HepG2 (cell line): Measurements from ENCODE around the gene CCDC201. TPM values are rescaled to one million over a fixed set of nuclear protein-coding genes. Genes with fewer than 3 reads are reported as not detected.

Source experiments
- ATAC-seq: fragments of 200-7000 bp; cut with Tn5 transposase; 3 replicates; pipeline ENCODE4 v1.9.1; 2020; ENCODE audit warnings: mild to moderate bottlenecking, moderate library complexity
- BruUV-seq: library from RNA; stranded (reverse); fragments of 400-500 nt; replicated peaks from 2 replicates; lab custom pipeline; 2021; lab: Mats Ljungman, UMichigan
- CTCF ChIA-PET: fragments of 300-600 bp; formaldehyde crosslinking; extraction: SDS; loops from one replicate; lab custom pipeline; 2021; ENCODE audit warnings: low total read pairs, inconsistent platforms, low intra/inter-chr PET ratio; lab: Yijun Ruan, JAX
- POLR2A ChIA-PET: fragments of 350-600 bp; sonication (Branson Sonifier 250); formaldehyde crosslinking; loops from one replicate; lab custom pipeline; 2020; ENCODE audit warnings: antibody characterized with exemption, inconsistent platforms; lab: Yijun Ruan, JAX
- DNase-seq: peaks from one replicate; pipeline ENCODE4 v3.0.0-alpha.2; 2015; ENCODE audit warnings: low spot score
- FAIRE-seq: peaks from 3 replicates; lab custom pipeline; 2011; peaks lifted over from hg19 to GRCh38; lab: Jason Lieb, UNC
- H2AFZ ChIP-seq: one replicate; pipeline ENCODE4 v1.6.1; 2011; ENCODE audit warnings: low read length, inconsistent platforms
- H3K27ac ChIP-seq: fragments of 300-600 bp; 3 replicates; pipeline ENCODE4 v1.8.0; 2011; ENCODE audit warnings: mixed run types, mild to moderate bottlenecking, mixed read lengths, low read length, inconsistent platforms; ENCODE audit not compliant: insufficient read depth; ENCODE audit errors: extremely low read length
- H3K27me3 ChIP-seq, 2 experiments: fragments of 200-600 bp in 1 of 2; 2 replicates in 1 of 2; 3 replicates in 1 of 2; pipeline versions ENCODE4 v1.6.0 to v1.8.0; 2011; ENCODE audit warnings: low read length in 2 of 2, mild to moderate bottlenecking in 2 of 2, moderate library complexity in 2 of 2, inconsistent platforms in 1 of 2; ENCODE audit not compliant: insufficient read depth in 2 of 2, control insufficient read depth in 1 of 2
- H3K36me3 ChIP-seq, 2 experiments: fragments of 200-600 bp in 1 of 2; replicated peaks in 1 of 2; 2 replicates in 1 of 2; 3 replicates in 1 of 2; pipeline versions ENCODE4 v1.5.1 to v1.8.0; 2011; ENCODE audit warnings: low read length in 2 of 2, inconsistent platforms in 1 of 2; ENCODE audit not compliant: insufficient read depth in 2 of 2, control insufficient read depth in 1 of 2
- H3K4me1 ChIP-seq: 2 replicates; pipeline ENCODE4 v1.5.1; 2012; ENCODE audit warnings: low read length, inconsistent platforms; ENCODE audit not compliant: insufficient read depth
- H3K4me2 ChIP-seq: 2 replicates; pipeline ENCODE4 v1.6.0; 2011; ENCODE audit warnings: low read depth, low read length, inconsistent platforms
- H3K4me3 ChIP-seq, 3 experiments: fragments of 200-600 bp in 1 of 3; sonication (generic), shearing (Covaris generic) in 1 of 3; replicated peaks in 1 of 3; 2 replicates each; pipeline ENCODE4 v1.5.1; 2011 to 2016; ENCODE audit warnings: low read length in 3 of 3, inconsistent platforms in 2 of 3, low read depth in 2 of 3, mild to moderate bottlenecking in 2 of 3, control low read depth in 1 of 3, mixed read lengths in 1 of 3; ENCODE audit not compliant: insufficient read depth in 1 of 3
- H3K79me2 ChIP-seq: one replicate; pipeline ENCODE4 v1.6.1; 2011; ENCODE audit warnings: low read length, inconsistent platforms; ENCODE audit not compliant: insufficient read depth
- H3K9ac ChIP-seq: 2 replicates; pipeline ENCODE4 v1.6.0; 2011; ENCODE audit warnings: mild to moderate bottlenecking, low read depth, low read length, inconsistent platforms; ENCODE audit not compliant: insufficient read depth
- H3K9me3 ChIP-seq: 2 replicates; pipeline ENCODE4 v1.5.1; 2012; ENCODE audit warnings: mild to moderate bottlenecking, low read length
- H4K20me1 ChIP-seq: 2 replicates; pipeline ENCODE4 v1.6.0; 2011; ENCODE audit warnings: inconsistent platforms, mild to moderate bottlenecking, low read length, moderate library complexity; ENCODE audit not compliant: insufficient read depth
- ARID2 ChIP-seq: sonication (generic); formaldehyde crosslinking; IDR thresholded peaks from 2 replicates; pipeline ENCODE4 v1.8.1; 2022; ENCODE audit warnings: mild to moderate bottlenecking, missing genetic modification reagents, borderline replicate concordance
- ERF ChIP-seq: IDR thresholded peaks from 2 replicates; pipeline ENCODE4 v1.6.1; 2018; ENCODE audit warnings: missing biosample characterization, missing genetic modification reagents
- IRF9 ChIP-seq: sonication (generic); formaldehyde crosslinking; IDR thresholded peaks from 2 replicates; pipeline ENCODE4 v1.8.0; 2022; ENCODE audit warnings: missing genetic modification reagents, mild to moderate bottlenecking, borderline replicate concordance
- KDM2A ChIP-seq: sonication (generic); formaldehyde crosslinking; IDR thresholded peaks from 2 replicates; pipeline ENCODE4 v1.4.0; 2020; ENCODE audit warnings: low read depth, missing genetic modification reagents, borderline replicate concordance
- MED1 ChIP-seq: sonication (generic); formaldehyde crosslinking; IDR thresholded peaks from 2 replicates; pipeline ENCODE4 v1.4.0; 2020; ENCODE audit warnings: missing genetic modification reagents
- POLR2AphosphoS5 ChIP-seq: IDR thresholded peaks from 2 replicates; pipeline ENCODE4 v1.6.1; 2012; ENCODE audit warnings: low read depth, low read length
- PRMT3 ChIP-seq: sonication (generic); formaldehyde crosslinking; IDR thresholded peaks from 2 replicates; pipeline ENCODE4 v1.8.1; 2022; ENCODE audit warnings: low read depth, mild to moderate bottlenecking, moderate library complexity, missing genetic modification reagents, borderline replicate concordance
- SMAD1 ChIP-seq: sonication (generic); formaldehyde crosslinking; IDR thresholded peaks from 2 replicates; pipeline ENCODE4 v1.4.0; 2020; ENCODE audit warnings: missing genetic modification reagents, low read depth, mild to moderate bottlenecking, borderline replicate concordance
- SMYD3 ChIP-seq: sonication (generic); formaldehyde crosslinking; IDR thresholded peaks from 2 replicates; pipeline ENCODE4 v1.8.1; 2023; ENCODE audit warnings: mild to moderate bottlenecking, missing genetic modification reagents
- TARDBP ChIP-seq: sonication (generic); formaldehyde crosslinking; IDR thresholded peaks from 2 replicates; pipeline ENCODE4 v1.8.0; 2022; ENCODE audit warnings: mild to moderate bottlenecking, missing genetic modification reagents
- TFE3 ChIP-seq: IDR thresholded peaks from 2 replicates; pipeline ENCODE4 v1.6.1; 2016
- ZKSCAN8 ChIP-seq: IDR thresholded peaks from 2 replicates; pipeline ENCODE4 v1.6.1; 2016; ENCODE audit warnings: borderline replicate concordance, missing genetic modification reagents, missing compliant biosample characterization
- ZNF350 ChIP-seq: sonication (generic); formaldehyde crosslinking; IDR thresholded peaks from 2 replicates; pipeline ENCODE4 v1.4.0; 2020; ENCODE audit warnings: mild to moderate bottlenecking, low read depth, missing genetic modification reagents, borderline replicate concordance
- ZNF558 ChIP-seq: sonication (generic); formaldehyde crosslinking; IDR thresholded peaks from 2 replicates; pipeline ENCODE4 v1.9.0; 2022; ENCODE audit warnings: mild to moderate bottlenecking, missing genetic modification reagents, borderline replicate concordance
- ZNF660 ChIP-seq: sonication (generic); formaldehyde crosslinking; IDR thresholded peaks from 2 replicates; pipeline ENCODE4 v1.5.1; 2020; ENCODE audit warnings: mild to moderate bottlenecking, low read depth, missing genetic modification reagents, borderline replicate concordance
- WGBS: methylation state at CpG from one replicate; pipeline ENCODE4 v1.1.6; 2017; ENCODE audit warnings: low lambda C conversion rate; 5-methylcytosine and 5-hydroxymethylcytosine counted together
- in situ Hi-C: cut with HindIII; loops from 2 replicates; pipeline ENCODE4 v1.10.0; 2017; ENCODE audit warnings: low pct_unique_long_range_greater_than_20kb; ENCODE audit not compliant: extremely low pct_ligation_motif_present
- intact Hi-C: fragments of 100-400 bp; cut with micrococcal nuclease; formaldehyde crosslinking; loops from one replicate; pipeline ENCODE4 v1.10.0; 2022; ENCODE audit not compliant: unreplicated experiment
- polyA plus RNA-seq, 8 experiments: library from polyadenylated mRNA; depleted of rRNA in 3 of 8; stranded (reverse) in 7 of 8; unstranded in 1 of 8; fragments of >200 nt; fragmentation: Illumina TruSeq in 4 of 8; extraction: Trizol in 4 of 8; gene quantifications; 2 replicates each; pipeline versions ENCODE4 v1.2.1 to v1.2.3, GENCODE V29; 2011 to 2016; ENCODE audit warnings: low read depth in 4 of 8, missing spikeins in 1 of 8, mixed read lengths in 1 of 8; ENCODE audit not compliant: insufficient read depth in 1 of 8
- total RNA-seq, 5 experiments: library from RNA; depleted of rRNA; stranded (reverse); fragments of >200 nt; fragmentation: Illumina TruSeq; extraction: Trizol; gene quantifications; 2 replicates each; pipeline ENCODE4 v1.2.3, GENCODE V29; 2016; ENCODE audit warnings: low read depth in 1 of 5
- TF ChIP-seq, protein P1 (sequence below): sonication (generic); formaldehyde crosslinking; IDR thresholded peaks from 2 replicates; pipeline ENCODE4 v1.5.1; 2020; ENCODE audit warnings: mild to moderate bottlenecking, missing genetic modification reagents, moderate library complexity

Gene CCDC201
- total and polyA plus RNA-seq, 2 of the 13 experiments (the other 11 are each of a cell fraction or from before 2014, with no cell fraction given): 0.92 TPM; not detected in 1

- POLR2A ChIA-PET: interaction anchor here (2.1 to 5.3 kb wide), 3 partner anchors 16 to 87 kb away, joined by 16 to 117 read pairs (median 49); partner anchors contain the start of gene CCDC201
- intact Hi-C loops: no loop called here
- WGBS: 79% methylated on average over 5 of the region's 5 CpGs
- CTCF ChIA-PET: no interaction called here
- H3K27ac ChIP-seq: peak overlapping the region; percentile 99
- H3K4me2 ChIP-seq: peak overlapping the region; percentile 98
- H3K9ac ChIP-seq: peak overlapping the region; percentile 95
- H3K79me2 ChIP-seq: peaks cover 12% of the 10 kb centered on the region
- DNase-seq (no peak), FAIRE-seq (no peak), ATAC-seq (no peak)
- no peaks in the 10 kb centered on the region; a peak in 1 of 5 replicates for H3K27me3 ChIP-seq
- H3K4me1 ChIP-seq: peaks cover 91% of the 10 kb centered on the region
- peak overlapping the region; percentile 13 to 84 (median 61) for H3K4me3 ChIP-seq
- H2AFZ ChIP-seq: no peak overlapping the region
- peaks cover 0 to 19% of the 10 kb centered on the region in 2 experiments; a peak in 4 of 5 replicates for H3K36me3 ChIP-seq
- peaks cover 32% of the 10 kb centered on the region for H4K20me1 ChIP-seq
- in situ Hi-C loops: loop anchor here (5.0 kb wide), 1 partner anchor 85 kb away; no protein-coding TSS in a partner anchor
- no TSS peak for BruUV-seq
- no peaks in the 10 kb centered on the region for H3K9me3 ChIP-seq
- TF ChIP-seq ZKSCAN8 (CRISPR knock-in tag) (0 out of 2 replicates have a peak, but pooled peaks have one; percentile 9), ZNF660 (CRISPR knock-in tag) (no peak), POLR2AphosphoS5 (no peak), IRF9 (0 out of 2 replicates have a peak, but pooled peaks have one; percentile 37), SMYD3 (CRISPR knock-in tag) (0 out of 2 replicates have a peak, but pooled peaks have one; percentile 23), PRMT3 (CRISPR knock-in tag) (no peak), TARDBP (CRISPR knock-in tag) (peak; percentile 38; the same call in 1 of the 2 replicates), ZNF350 (no peak), TFE3 (0 out of 2 replicates have a peak, but pooled peaks have one; percentile 16), ERF (CRISPR knock-in tag) (peak; percentile 23; the same call in 1 of the 2 replicates), MED1 (peak; percentile 37; the same call in 1 of the 2 replicates), ARID2 (CRISPR knock-in tag) (0 out of 2 replicates have a peak, but pooled peaks have one; percentile 60), KDM2A (CRISPR knock-in tag) (no peak), SMAD1 (CRISPR knock-in tag) (0 out of 2 replicates have a peak, but pooled peaks have one; percentile 23), ZNF558 (CRISPR knock-in tag) (0 out of 2 replicates have a peak, but pooled peaks have one; percentile 3)
- TF ChIP-seq, protein P1, sequence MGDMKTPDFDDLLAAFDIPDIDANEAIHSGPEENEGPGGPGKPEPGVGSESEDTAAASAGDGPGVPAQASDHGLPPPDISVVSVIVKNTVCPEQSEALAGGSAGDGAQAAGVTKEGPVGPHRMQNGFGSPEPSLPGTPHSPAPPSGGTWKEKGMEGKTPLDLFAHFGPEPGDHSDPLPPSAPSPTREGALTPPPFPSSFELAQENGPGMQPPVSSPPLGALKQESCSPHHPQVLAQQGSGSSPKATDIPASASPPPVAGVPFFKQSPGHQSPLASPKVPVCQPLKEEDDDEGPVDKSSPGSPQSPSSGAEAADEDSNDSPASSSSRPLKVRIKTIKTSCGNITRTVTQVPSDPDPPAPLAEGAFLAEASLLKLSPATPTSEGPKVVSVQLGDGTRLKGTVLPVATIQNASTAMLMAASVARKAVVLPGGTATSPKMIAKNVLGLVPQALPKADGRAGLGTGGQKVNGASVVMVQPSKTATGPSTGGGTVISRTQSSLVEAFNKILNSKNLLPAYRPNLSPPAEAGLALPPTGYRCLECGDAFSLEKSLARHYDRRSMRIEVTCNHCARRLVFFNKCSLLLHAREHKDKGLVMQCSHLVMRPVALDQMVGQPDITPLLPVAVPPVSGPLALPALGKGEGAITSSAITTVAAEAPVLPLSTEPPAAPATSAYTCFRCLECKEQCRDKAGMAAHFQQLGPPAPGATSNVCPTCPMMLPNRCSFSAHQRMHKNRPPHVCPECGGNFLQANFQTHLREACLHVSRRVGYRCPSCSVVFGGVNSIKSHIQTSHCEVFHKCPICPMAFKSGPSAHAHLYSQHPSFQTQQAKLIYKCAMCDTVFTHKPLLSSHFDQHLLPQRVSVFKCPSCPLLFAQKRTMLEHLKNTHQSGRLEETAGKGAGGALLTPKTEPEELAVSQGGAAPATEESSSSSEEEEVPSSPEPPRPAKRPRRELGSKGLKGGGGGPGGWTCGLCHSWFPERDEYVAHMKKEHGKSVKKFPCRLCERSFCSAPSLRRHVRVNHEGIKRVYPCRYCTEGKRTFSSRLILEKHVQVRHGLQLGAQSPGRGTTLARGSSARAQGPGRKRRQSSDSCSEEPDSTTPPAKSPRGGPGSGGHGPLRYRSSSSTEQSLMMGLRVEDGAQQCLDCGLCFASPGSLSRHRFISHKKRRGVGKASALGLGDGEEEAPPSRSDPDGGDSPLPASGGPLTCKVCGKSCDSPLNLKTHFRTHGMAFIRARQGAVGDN (CRISPR knock-in tag): peak; percentile 50; the same call in 1 of the 2 replicates
These were observed 14.2 kb upstream of the CCDC201 start for GRCh38 chr7:45886931-45887667.
